ENCODE results near the gene HILPDA.
"Not testable (repeated sequence)": the region's sequence is repeated elsewhere in the genome, so short reads cannot be mapped to it uniquely, and the experiment has no call there.

Gene HILPDA

GRCh38 chr7:128431754-128432153 lies 23.9 kb upstream of the HILPDA start:
- DNase-seq (ENCODE audit: low read depth in 2 of 2) = no peak

GRCh38 chr7:128434413-128435326 lies 21.0 kb upstream of the HILPDA start:
- no peak for DNase-seq (ENCODE audit: low read depth in 2 of 2)

- no peak for DNase-seq (ENCODE audit: low read depth in 2 of 2)
Measured at GRCh38 chr7:128435327-128435686, 20.4 kb upstream of the HILPDA start.

- no peak for DNase-seq (ENCODE audit: low read depth in 2 of 2)
Measured at GRCh38 chr7:128437426-128438332, 18.0 kb upstream of the HILPDA start.

- no peak for DNase-seq (ENCODE audit: low read depth in 2 of 2)
Measured at GRCh38 chr7:128442356-128442755, 13.3 kb upstream of the HILPDA start.

- DNase-seq (ENCODE audit: low read depth in 2 of 2) = no peak
Measured at GRCh38 chr7:128443831-128444600, 11.7 kb upstream of the HILPDA start.

GRCh38 chr7:128446306-128446705 lies 9.4 kb upstream of the HILPDA start:
- DNase-seq (ENCODE audit: low read depth in 2 of 2) = no peak

- no peak for DNase-seq (ENCODE audit: low read depth in 2 of 2)
Measured at GRCh38 chr7:128447941-128448564, 7.6 kb upstream of the HILPDA start.

GRCh38 chr7:128448751-128449302 lies 6.9 kb upstream of the HILPDA start:
- no peak for DNase-seq (ENCODE audit: low read depth in 2 of 2)

GRCh38 chr7:128450409-128450808 lies 5.3 kb upstream of the HILPDA start:
- no peak for DNase-seq (ENCODE audit: low read depth in 2 of 2)

GRCh38 chr7:128450913-128451312 lies 4.8 kb upstream of the HILPDA start:
- no peak for DNase-seq (ENCODE audit: low read depth in 2 of 2)

GRCh38 chr7:128452552-128452951 lies 3.1 kb upstream of the HILPDA start:
- no peak for DNase-seq (ENCODE audit: low read depth in 2 of 2)

GRCh38 chr7:128453836-128454804 lies 1.6 kb upstream of the HILPDA start:
- peak; percentile 69 to 75 for DNase-seq (ENCODE audit: low read depth in 2 of 2)

GRCh38 chr7:128454808-128455542 lies 703 bp upstream of the HILPDA start:
- peak in 1 of 2 experiments; percentile 22 for DNase-seq (ENCODE audit: low read depth in 2 of 2)

GRCh38 chr7:128456255-128456725 lies 612 bp downstream of the HILPDA start:
- DNase-seq (ENCODE audit: low read depth in 2 of 2) = no peak

- not testable (repeated sequence) for DNase-seq (ENCODE audit: low read depth in 2 of 2)
Measured at GRCh38 chr7:128457385-128457784, 1.7 kb downstream of the HILPDA start.

GRCh38 chr7:128458956-128459355 lies 3.3 kb downstream of the HILPDA start:
- DNase-seq (ENCODE audit: low read depth in 2 of 2) = no peak

- DNase-seq (ENCODE audit: low read depth in 2 of 2) = peak in 1 of 2 experiments; percentile 19
Measured at GRCh38 chr7:128459394-128459878, 3.8 kb downstream of the HILPDA start.

- DNase-seq (ENCODE audit: low read depth in 2 of 2) = no peak
Measured at GRCh38 chr7:128462460-128462859, 6.8 kb downstream of the HILPDA start.

All from fibroblast of skin of left biceps (primary cell).